H1 (cell line): ENCODE measurements around the gene KAT2A. TPM values are rescaled to one million over a fixed set of nuclear protein-coding genes. Genes with fewer than 3 reads are reported as not detected.

Source experiments
- polyA plus RNA-seq, 7 experiments: library from polyadenylated mRNA; depleted of rRNA in 3 of 7; stranded (reverse) in 5 of 7; unstranded in 2 of 7; fragments of >200 nt in 5 of 7; fragments of 200-250 nt in 2 of 7; gene quantifications; 1 replicate in 5 of 7; 2 replicates in 1 of 7; 4 replicates in 1 of 7; pipeline versions ENCODE4 v1.2.1 to v1.2.3, GENCODE V29; 2011 to 2013; ENCODE audit warnings: missing spikeins in 2 of 7, mixed read lengths in 2 of 7
- total RNA-seq: library from RNA; stranded (reverse); fragmentation: NEBNext Ultra II Directional; extraction: Animal tissue kit (Norgen Biotek cat#: 25700); gene quantifications from 2 replicates; pipeline ENCODE4 v1.2.1, GENCODE V29; 2021

Gene KAT2A
- total and polyA plus RNA-seq, 2 of the 8 experiments (the other 6 are each of a cell fraction or from before 2014, with no cell fraction given), result 34.2 to 40.1 TPM

Other genes starting within 250 kb of the KAT2A start
- gene ACLY, start 202.4 kb downstream of the KAT2A start, total RNA-seq, result 388 and 393 TPM in 2 replicates
- 167 and 238 TPM in 2 replicates for gene ACLY, start 202.4 kb downstream of the KAT2A start, polyA plus RNA-seq (2011; rRNA removed)
- gene ODAD4, start 190.8 kb downstream of the KAT2A start, total RNA-seq, result 1.3 TPM in 2 replicates
- 0.41 and 0.48 TPM in 2 replicates for gene ODAD4, start 190.8 kb downstream of the KAT2A start, polyA plus RNA-seq (2011; rRNA removed)
- 60.6 and 64.2 TPM in 2 replicates for gene CNP, start 154.6 kb downstream of the KAT2A start, total RNA-seq
- gene CNP, start 154.6 kb downstream of the KAT2A start, polyA plus RNA-seq (2011; rRNA removed), result 21.9 and 43.3 TPM in 2 replicates
- 129 and 148 TPM in 2 replicates for gene DNAJC7, start 103.9 kb downstream of the KAT2A start, total RNA-seq
- gene DNAJC7, start 103.9 kb downstream of the KAT2A start, polyA plus RNA-seq (2011; rRNA removed), result 21.6 and 31.0 TPM in 2 replicates
- gene NKIRAS2, start 101.3 kb downstream of the KAT2A start, total RNA-seq, result 31.1 and 34.5 TPM in 2 replicates
- gene NKIRAS2, start 101.3 kb downstream of the KAT2A start, polyA plus RNA-seq (2011; rRNA removed), result 51.1 and 59.7 TPM in 2 replicates
- 1.4 TPM in 2 replicates for gene C17orf113, start 70.8 kb downstream of the KAT2A start, total RNA-seq
- 1.0 and 1.5 TPM in 2 replicates for gene C17orf113, start 70.8 kb downstream of the KAT2A start, polyA plus RNA-seq (2011; rRNA removed)
- gene ZNF385C, start 22.9 kb downstream of the KAT2A start, total RNA-seq, result 2.5 and 3.9 TPM in 2 replicates
- 6.1 and 7.3 TPM in 2 replicates for gene ZNF385C, start 22.9 kb downstream of the KAT2A start, polyA plus RNA-seq (2011; rRNA removed)
- 4.4 and 5.6 TPM in 2 replicates for gene DHX58, start 8.7 kb downstream of the KAT2A start, total RNA-seq
- gene DHX58, start 8.7 kb downstream of the KAT2A start, polyA plus RNA-seq (2011; rRNA removed), result 9.9 and 10.3 TPM in 2 replicates
- 0.30 and 0.33 TPM in 2 replicates for gene HSPB9, start 1.4 kb upstream of the KAT2A start, total RNA-seq
- 0.25 and 0.27 TPM in 2 replicates for gene HSPB9, start 1.4 kb upstream of the KAT2A start, polyA plus RNA-seq (2011; rRNA removed)
- 67.1 and 67.7 TPM in 2 replicates for gene RAB5C, start 33.6 kb upstream of the KAT2A start, total RNA-seq
- gene RAB5C, start 33.6 kb upstream of the KAT2A start, polyA plus RNA-seq (2011; rRNA removed), result 123 and 150 TPM in 2 replicates
- gene KCNH4, start 59.8 kb upstream of the KAT2A start, total RNA-seq, result 0.47 and 0.59 TPM in 2 replicates
- 0.44 and 0.53 TPM in 2 replicates for gene KCNH4, start 59.8 kb upstream of the KAT2A start, polyA plus RNA-seq (2011; rRNA removed)
- not detected in 2 replicates for gene HCRT, start 64.1 kb upstream of the KAT2A start, total RNA-seq
- gene HCRT, start 64.1 kb upstream of the KAT2A start, polyA plus RNA-seq (2011; rRNA removed), result not detected in 2 replicates
- 7.1 and 7.4 TPM in 2 replicates for gene GHDC, start 73.1 kb upstream of the KAT2A start, total RNA-seq
- gene GHDC, start 73.1 kb upstream of the KAT2A start, polyA plus RNA-seq (2011; rRNA removed), result 8.1 and 14.8 TPM in 2 replicates
- 43.3 and 52.6 TPM in 2 replicates for gene STAT5B, start 155.0 kb upstream of the KAT2A start, total RNA-seq
- gene STAT5B, start 155.0 kb upstream of the KAT2A start, polyA plus RNA-seq (2011; rRNA removed), result 35.3 and 40.8 TPM in 2 replicates
- 5.4 and 6.0 TPM in 2 replicates for gene STAT5A, start 167.1 kb upstream of the KAT2A start, total RNA-seq
- gene STAT5A, start 167.1 kb upstream of the KAT2A start, polyA plus RNA-seq (2011; rRNA removed), result 4.2 and 7.9 TPM in 2 replicates